G401.6 (cell line): ENCODE results near the gene CCDC24.

Source experiments
- FAIRE-seq: peaks from 2 replicates; lab custom pipeline; 2012; peaks lifted over from hg19 to GRCh38; lab: Jason Lieb, UNC

Gene CCDC24

DNA sequence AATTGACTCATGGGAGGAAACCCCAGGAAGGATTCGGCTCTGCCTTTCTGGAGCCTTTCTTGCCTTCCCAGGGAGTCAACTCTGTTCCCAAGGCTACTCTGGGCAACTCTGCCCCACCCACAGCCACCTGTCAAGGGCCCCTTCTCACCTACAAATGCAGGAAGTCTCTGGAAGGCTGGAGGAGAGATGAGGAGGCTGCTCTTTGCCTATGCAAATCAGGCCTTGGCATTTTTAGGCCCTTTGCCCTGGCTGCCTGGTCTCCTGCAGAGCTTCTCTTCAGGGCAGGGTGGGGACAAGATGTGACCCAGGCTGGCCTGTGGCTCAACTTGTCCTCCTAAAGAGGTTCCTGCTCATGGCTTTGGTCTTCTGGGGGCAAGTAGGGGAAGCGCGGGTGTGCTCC lies 34.4 kb downstream of the CCDC24 start:
- no peak for FAIRE-seq

DNA sequence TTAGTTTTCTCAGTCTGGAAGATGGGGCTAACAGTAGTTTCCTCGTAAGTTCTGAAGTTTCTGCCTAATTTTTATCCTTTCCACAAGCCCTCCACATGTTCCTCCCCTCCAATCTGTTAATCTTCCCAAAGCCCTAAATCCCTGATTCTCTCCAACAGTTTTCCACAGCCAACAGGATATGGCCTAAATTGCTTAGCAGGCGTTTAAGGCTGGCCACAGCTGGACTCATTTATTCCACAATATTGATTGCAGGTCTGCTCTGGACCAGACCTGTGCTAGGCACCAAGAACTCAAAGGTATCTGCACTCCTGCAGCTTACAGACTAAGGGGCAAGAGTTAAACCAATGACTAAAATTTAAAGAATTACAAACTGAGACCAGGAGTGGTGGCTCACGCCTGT lies 35.9 kb downstream of the CCDC24 start:
- FAIRE-seq = no peak

GRCh38 chr1:44029260-44029910 lies 38.0 kb downstream of the CCDC24 start:
- FAIRE-seq = no peak

GRCh38 chr1:44029911-44030604 lies 38.7 kb downstream of the CCDC24 start:
- no peak for FAIRE-seq

- FAIRE-seq = no peak
Observed at GRCh38 chr1:44030605-44031251, 39.3 kb downstream of the CCDC24 start.

DNA sequence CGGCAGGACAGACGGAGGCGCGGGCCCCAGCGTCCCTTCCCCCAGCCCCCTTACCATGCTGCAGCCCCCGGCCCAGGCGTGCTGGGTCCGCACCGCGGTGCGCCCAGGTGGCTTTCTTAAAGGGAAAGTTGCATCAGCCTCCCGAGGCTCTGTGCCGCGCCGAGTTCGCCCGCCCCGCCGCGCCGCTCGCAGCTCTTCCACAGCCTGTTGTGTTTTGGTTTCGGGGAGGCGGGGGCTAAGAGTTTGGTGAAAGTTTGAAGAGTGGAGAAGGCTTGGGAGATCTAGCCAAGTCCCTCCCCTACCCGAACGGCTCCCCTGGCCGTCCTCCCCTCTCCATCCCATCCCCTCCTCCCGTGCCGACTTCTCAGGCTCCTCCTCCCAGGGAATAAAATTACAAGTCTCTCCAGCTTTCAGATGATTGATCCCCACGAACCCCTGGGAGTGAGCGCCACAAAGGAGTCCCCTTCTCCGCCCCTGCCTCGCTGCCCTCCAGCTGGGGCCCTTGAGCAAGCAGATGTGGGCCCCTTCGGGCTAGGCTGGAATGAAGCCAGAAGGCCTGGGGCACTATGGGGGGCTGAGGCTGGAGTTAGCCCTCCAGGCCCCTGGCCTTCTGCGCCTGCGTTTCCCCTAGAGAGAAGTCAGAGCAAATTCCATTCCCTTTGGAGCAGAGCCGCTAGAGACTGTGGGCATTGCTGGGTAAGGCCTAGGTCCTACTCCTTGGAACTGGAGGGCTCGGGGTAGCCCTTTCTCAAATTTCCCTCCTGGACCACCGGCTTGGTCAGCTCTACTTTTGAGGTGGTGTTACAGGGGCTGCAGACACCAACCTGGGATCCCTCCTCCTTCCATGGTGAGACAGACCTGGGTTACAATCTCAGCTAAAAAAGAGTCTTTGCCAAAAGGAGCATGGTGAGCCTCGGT lies 40.1 kb downstream of the CCDC24 start, which contains the start of gene SLC6A9:
SLC6A9 (minus strand) TSS at position 211 of the 918 bp plus-strand sequence. CDS start 7,185 bp downstream, outside the sequence.
- FAIRE-seq = peak; percentile 48

- no peak for FAIRE-seq
Observed at GRCh38 chr1:44032170-44032790, 40.9 kb downstream of the CCDC24 start.

- FAIRE-seq = no peak
Observed at GRCh38 chr1:44033041-44033575, 41.7 kb downstream of the CCDC24 start.

GRCh38 chr1:44033756-44034155 lies 42.4 kb downstream of the CCDC24 start:
- FAIRE-seq = no peak

DNA sequence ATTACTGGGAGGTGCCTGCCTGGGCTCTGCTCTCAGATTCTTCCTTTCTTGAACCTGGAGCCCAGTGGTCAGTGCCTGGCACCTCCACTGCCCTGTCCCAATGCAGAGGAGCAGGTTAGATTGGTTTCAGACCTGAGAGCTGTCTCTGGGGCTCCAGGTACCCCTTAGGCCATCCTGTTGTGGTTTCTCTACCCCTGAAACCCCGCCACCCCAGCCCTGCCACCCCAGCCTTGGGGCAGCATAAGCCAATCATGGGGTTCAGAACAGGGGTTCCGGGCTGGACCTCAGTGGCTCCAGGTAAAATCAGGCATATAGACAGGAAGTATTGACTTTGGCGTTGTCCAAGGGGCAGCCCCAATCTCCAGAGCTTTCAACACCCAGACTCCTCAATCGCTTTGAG lies 43.0 kb downstream of the CCDC24 start:
- no peak for FAIRE-seq

DNA sequence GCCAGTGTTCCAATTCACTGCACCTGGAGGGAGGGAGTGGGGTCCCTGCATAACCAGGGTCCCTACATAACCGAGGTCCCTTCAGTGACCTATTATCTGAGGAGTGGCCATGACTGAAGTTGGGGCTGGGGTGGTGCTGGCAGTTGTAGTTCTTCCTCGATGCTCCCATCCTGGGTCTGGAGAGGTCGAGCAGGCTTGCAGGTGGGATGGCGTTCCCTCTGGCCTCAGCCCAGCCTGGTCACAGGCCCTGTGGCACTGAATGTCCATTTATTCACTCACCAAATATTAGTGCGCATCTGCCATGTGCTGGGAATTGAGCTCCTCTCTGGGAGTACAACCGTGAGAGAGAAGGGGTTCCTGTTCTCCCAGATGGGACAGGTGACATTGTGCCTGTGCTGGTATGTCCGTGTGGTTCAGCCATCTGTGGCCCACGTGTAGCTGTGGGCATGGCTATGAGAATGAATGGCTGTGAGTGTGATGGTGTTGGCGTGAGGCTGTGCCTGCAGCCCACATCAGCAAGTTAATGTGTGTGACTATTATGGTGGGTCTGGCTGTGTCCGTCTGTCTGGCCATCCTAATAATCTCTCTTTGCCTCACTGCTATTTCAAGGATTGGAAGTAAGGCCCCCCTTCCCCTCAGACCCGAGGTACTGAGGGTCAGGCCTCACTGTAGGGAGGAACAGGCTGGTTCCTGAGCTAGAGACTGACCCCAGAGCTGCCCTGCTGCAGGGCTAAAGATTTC lies 43.7 kb downstream of the CCDC24 start:
- FAIRE-seq = no peak

DNA sequence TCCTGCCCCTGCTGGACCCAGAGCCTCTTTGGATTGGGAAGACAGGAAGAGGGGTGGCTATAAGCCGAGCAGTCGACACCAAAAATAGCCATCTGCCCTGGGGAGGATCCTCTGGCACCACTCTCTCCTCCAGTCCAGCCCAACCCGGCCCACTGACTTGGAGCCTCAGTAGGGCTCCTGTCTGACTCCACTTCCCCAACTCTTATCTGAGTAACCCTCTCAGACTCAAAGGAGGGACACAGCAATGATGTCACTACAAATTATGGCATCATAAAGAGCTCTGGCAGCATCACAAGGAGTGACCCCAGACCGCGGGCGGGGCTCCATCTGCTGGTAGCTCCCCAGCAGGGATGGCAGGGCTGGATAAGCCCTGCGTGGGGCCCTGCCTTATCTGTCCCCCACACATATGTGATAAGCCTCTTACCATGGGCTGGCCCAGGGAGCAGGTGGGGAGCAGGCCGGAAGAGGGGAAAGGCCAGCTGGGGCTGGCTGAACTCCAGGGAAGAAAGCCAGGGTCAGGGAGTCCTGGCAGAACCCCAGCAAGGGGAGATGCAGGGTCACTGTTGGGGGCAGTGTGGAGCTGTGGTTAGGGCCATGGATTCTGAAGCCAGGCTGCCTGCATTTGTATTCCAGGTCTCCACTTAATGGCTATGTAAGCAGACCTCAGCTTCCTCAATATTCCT lies 44.5 kb downstream of the CCDC24 start:
- FAIRE-seq = no peak

- FAIRE-seq = peak; percentile 82
Observed at GRCh38 chr1:44036409-44037139, 45.2 kb downstream of the CCDC24 start.

GRCh38 chr1:44037154-44037553 lies 45.8 kb downstream of the CCDC24 start:
- FAIRE-seq = no peak

GRCh38 chr1:44038876-44039657 lies 47.7 kb downstream of the CCDC24 start:
- no peak for FAIRE-seq

GRCh38 chr1:44040418-44040817 lies 49.0 kb downstream of the CCDC24 start:
- no peak for FAIRE-seq

DNA sequence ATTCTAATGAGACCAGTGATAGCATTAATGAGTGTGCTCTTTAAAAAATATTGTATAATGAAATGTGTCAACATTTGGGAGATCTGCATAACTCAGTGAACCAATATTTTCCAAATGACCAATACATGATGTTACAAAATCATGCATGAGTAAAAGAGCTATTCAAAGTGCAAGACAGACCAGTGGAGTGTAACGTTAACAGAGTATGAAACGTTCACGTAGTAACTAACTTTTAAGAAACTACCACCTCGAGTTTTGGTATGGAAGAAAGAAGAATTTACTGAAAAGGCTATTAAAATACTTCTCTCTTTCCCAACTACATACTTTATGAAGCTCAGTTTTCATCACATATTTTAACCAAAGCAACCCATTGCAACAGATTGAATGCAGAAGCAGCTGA lies 49.4 kb downstream of the CCDC24 start:
- no peak for FAIRE-seq

DNA sequence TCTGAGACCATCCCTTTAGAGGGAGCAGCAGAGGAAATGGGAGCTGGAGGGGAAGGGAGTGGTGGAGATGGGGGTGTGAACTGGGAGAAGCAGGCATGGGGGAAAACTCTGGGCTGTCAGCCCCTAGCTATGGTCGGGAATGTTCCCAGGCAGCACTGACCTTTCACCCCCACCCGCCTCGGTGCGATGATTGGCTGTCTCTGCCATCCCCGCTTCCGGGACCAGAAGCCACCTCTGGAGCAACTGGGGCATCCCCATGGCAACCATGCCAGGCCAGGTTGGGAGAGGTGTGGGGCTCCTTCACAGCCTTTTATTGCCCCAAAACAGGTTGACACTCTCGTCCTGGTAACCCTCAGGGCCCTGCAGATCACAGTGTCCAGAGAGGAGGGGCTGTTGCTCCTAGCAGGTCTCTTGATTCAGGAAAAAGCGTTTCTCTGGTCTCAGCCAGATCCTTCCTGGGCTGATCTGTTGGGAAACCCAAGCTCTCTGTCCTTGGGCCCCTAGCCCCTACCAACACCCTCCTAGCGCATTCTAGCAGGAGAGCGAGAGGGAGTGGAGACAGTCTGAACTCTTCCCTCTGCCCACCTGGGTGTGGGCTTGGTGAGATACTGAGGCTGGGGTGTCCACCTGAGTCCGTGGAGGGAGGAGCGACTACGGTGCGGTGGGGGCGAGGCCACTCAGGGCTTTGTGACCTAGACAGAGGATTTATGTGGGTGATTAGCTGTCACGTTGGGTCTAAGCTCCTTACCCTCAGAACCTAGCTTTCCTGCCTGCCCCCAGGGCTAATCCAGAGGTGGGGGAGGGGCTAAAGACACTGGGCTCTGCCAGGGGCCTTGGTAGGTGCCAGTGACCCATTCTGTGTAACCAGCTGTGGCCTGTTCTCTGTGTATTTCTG lies 52.0 kb downstream of the CCDC24 start:
- no peak for FAIRE-seq
